IMR-90 (cell line): Measurements from ENCODE around the gene IL20RA. TPM values are rescaled to one million over a fixed set of nuclear protein-coding genes. Genes with fewer than 3 reads are reported as not detected.

Source experiments
- ATAC-seq: fragments of 200-7000 bp; cut with Tn5 transposase; 2 replicates; pipeline ENCODE4 v1.9.1; 2020; ENCODE audit warnings: low read depth, mild to moderate bottlenecking, moderate library complexity
- BruUV-seq: library from RNA; stranded (reverse); fragments of 400-500 nt; replicated peaks from 2 replicates; lab custom pipeline; 2021; lab: Mats Ljungman, UMichigan
- CTCF ChIA-PET: fragments of 300-600 bp; formaldehyde crosslinking; extraction: SDS; loops from one replicate; lab custom pipeline; 2021; ENCODE audit warnings: antibody characterized with exemption; lab: Yijun Ruan, JAX
- POLR2A ChIA-PET: fragments of 300-600 bp; sonication (Branson Sonifier 250); formaldehyde crosslinking; loops from one replicate; lab custom pipeline; 2022; ENCODE audit warnings: antibody characterized with exemption; ENCODE audit not compliant: unreplicated experiment; lab: Charles Lee
- DNase-seq: peaks from one replicate; pipeline ENCODE4 v3.0.0; 2013
- H2AFZ ChIP-seq: replicated peaks from 2 replicates; pipeline ENCODE3; 2013; ENCODE audit warnings: low read length, mild to moderate bottlenecking; ENCODE audit not compliant: poor library complexity
- H2AK5ac ChIP-seq: 2 replicates; pipeline ENCODE4 v1.6.1; 2013; ENCODE audit warnings: low read depth, low read length, inconsistent platforms
- H2AK9ac ChIP-seq: replicated peaks from 2 replicates; pipeline ENCODE3; 2013; ENCODE audit warnings: mild to moderate bottlenecking, low read depth, low read length, moderate library complexity; ENCODE audit not compliant: poor library complexity
- H2BK120ac ChIP-seq: 2 replicates; pipeline ENCODE4 v1.6.1; 2013; ENCODE audit warnings: low read depth, low read length, inconsistent platforms
- H2BK15ac ChIP-seq: 3 replicates; pipeline ENCODE4 v1.6.1; 2013; ENCODE audit warnings: low read depth, low read length, inconsistent platforms
- H2BK20ac ChIP-seq: 2 replicates; pipeline ENCODE4 v1.6.1; 2013; ENCODE audit warnings: low read depth, mild to moderate bottlenecking, inconsistent platforms, low read length, moderate library complexity
- H2BK5ac ChIP-seq: 2 replicates; pipeline ENCODE4 v1.6.1; 2013; ENCODE audit warnings: mild to moderate bottlenecking, low read depth, low read length, inconsistent platforms; ENCODE audit not compliant: poor library complexity, severe bottlenecking
- H3K14ac ChIP-seq: replicated peaks from 2 replicates; pipeline ENCODE4 v1.6.1; 2013; ENCODE audit warnings: low read depth, low read length, inconsistent platforms
- H3K18ac ChIP-seq: 2 replicates; pipeline ENCODE4 v1.6.1; 2013; ENCODE audit warnings: low read depth, low read length, control low read depth
- H3K23ac ChIP-seq: 2 replicates; pipeline ENCODE4 v1.6.1; 2013; ENCODE audit warnings: low read depth, low read length, inconsistent platforms
- H3K27ac ChIP-seq: 2 replicates; pipeline ENCODE4 v1.5.1; 2013; ENCODE audit warnings: mild to moderate bottlenecking, control low read depth, low read length; ENCODE audit not compliant: insufficient read depth
- H3K27me3 ChIP-seq: 2 replicates; pipeline ENCODE4 v1.6.1; 2013; ENCODE audit warnings: low read length; ENCODE audit not compliant: control insufficient read depth, insufficient read depth
- H3K36me3 ChIP-seq: 2 replicates; pipeline ENCODE4 v1.6.1; 2013; ENCODE audit warnings: low read length, mixed read lengths; ENCODE audit not compliant: control insufficient read depth, insufficient read depth
- H3K4ac ChIP-seq: 2 replicates; pipeline ENCODE4 v1.6.1; 2013; ENCODE audit warnings: low read depth, low read length, inconsistent platforms
- H3K4me1 ChIP-seq: 2 replicates; pipeline ENCODE4 v1.6.1; 2013; ENCODE audit warnings: low read length, mixed read lengths; ENCODE audit not compliant: control insufficient read depth, insufficient read depth
- H3K4me2 ChIP-seq: 2 replicates; pipeline ENCODE4 v1.6.1; 2013; ENCODE audit warnings: low read depth, mild to moderate bottlenecking, control low read depth, low read length, moderate library complexity
- H3K4me3 ChIP-seq: 2 replicates; pipeline ENCODE4 v1.5.1; 2013; ENCODE audit warnings: low read depth, mild to moderate bottlenecking, control low read depth, low read length, moderate library complexity; ENCODE audit not compliant: insufficient read depth
- H3K56ac ChIP-seq: 2 replicates; pipeline ENCODE4 v1.6.1; 2013; ENCODE audit warnings: low read length, inconsistent platforms; ENCODE audit not compliant: insufficient read depth; ENCODE audit errors: extremely low read depth
- H3K79me1 ChIP-seq, 2 experiments: 2 replicates each; pipeline ENCODE4 v1.6.1; 2013; ENCODE audit warnings: low read length in 2 of 2, inconsistent platforms in 1 of 2, low read depth in 1 of 2
- H3K9ac ChIP-seq: 2 replicates; pipeline ENCODE4 v1.6.1; 2013; ENCODE audit warnings: low read depth, low read length, control low read depth
- H3K9me1 ChIP-seq: 2 replicates; pipeline ENCODE4 v1.6.1; 2013; ENCODE audit warnings: low read length, inconsistent platforms; ENCODE audit not compliant: insufficient read depth
- H3K9me3 ChIP-seq: 2 replicates; pipeline ENCODE4 v1.6.1; 2013; ENCODE audit warnings: low read length; ENCODE audit not compliant: control insufficient read depth, insufficient read depth
- H4K20me1 ChIP-seq: 2 replicates; pipeline ENCODE4 v1.6.1; 2013; ENCODE audit warnings: low read length, inconsistent platforms; ENCODE audit not compliant: insufficient read depth
- H4K5ac ChIP-seq: 2 replicates; pipeline ENCODE4 v1.6.1; 2013; ENCODE audit warnings: mild to moderate bottlenecking, low read depth, low read length, control low read depth
- H4K8ac ChIP-seq, 2 experiments: 2 replicates each; pipeline ENCODE4 v1.6.1; 2013; ENCODE audit warnings: low read depth in 2 of 2, low read length in 2 of 2, control low read depth in 1 of 2, inconsistent platforms in 1 of 2
- H4K91ac ChIP-seq: 2 replicates; pipeline ENCODE4 v1.6.1; 2013; ENCODE audit warnings: low read depth, low read length, inconsistent platforms; ENCODE audit not compliant: insufficient read depth
- CEBPB ChIP-seq: IDR thresholded peaks from 2 replicates; pipeline ENCODE4 v1.6.1; 2012; ENCODE audit warnings: low read depth, low read length, improper control_type of control experiment
- CHD1 ChIP-seq: IDR thresholded peaks from 2 replicates; pipeline ENCODE4 v1.6.1; 2012; ENCODE audit warnings: low read depth, low read length, improper control_type of control experiment
- CTCF ChIP-seq: conservative IDR thresholded peaks from 2 replicates; pipeline ENCODE4 v1.5.1; 2012; ENCODE audit warnings: mild to moderate bottlenecking, low read depth, low read length, improper control_type of control experiment
- RCOR1 ChIP-seq: IDR thresholded peaks from 2 replicates; pipeline ENCODE4 v1.6.1; 2012; ENCODE audit warnings: mild to moderate bottlenecking, low read length, improper control_type of control experiment; ENCODE audit not compliant: insufficient replicate concordance
- RFX5 ChIP-seq: IDR thresholded peaks from 2 replicates; pipeline ENCODE4 v1.8.0; 2012; ENCODE audit warnings: low read depth, mild to moderate bottlenecking, low read length, moderate library complexity
- WGBS, 2 experiments: methylation state at CpG; one replicate each; pipeline versions ENCODE4 v1.1.5 to v1.1.7; 2013; ENCODE audit warnings: missing lambda C conversion rate in 2 of 2; ENCODE audit not compliant: insufficient read length in 1 of 2; ENCODE audit errors: extremely low coverage in 2 of 2; 5-methylcytosine and 5-hydroxymethylcytosine counted together
- dilution Hi-C: fragments of 300-500 bp; cut with HindIII; formaldehyde crosslinking; loops from one replicate; pipeline ENCODE4 v1.14.3; 2018; ENCODE audit warnings: low sequenced_read_pairs; ENCODE audit not compliant: unreplicated experiment
- in situ Hi-C: fragments of 300-500 bp; cut with MboI; formaldehyde crosslinking; loops from 3 replicates; pipeline ENCODE4 v1.14.3; 2019; ENCODE audit warnings: low sequenced_read_pairs, inconsistent platforms, mixed read lengths
- intact Hi-C: fragments of 100-400 bp; cut with micrococcal nuclease; formaldehyde crosslinking; loops from 2 replicates; pipeline ENCODE4 v1.10.0; 2022
- polyA plus RNA-seq, 3 experiments: library from polyadenylated mRNA; depleted of rRNA; stranded (reverse); fragments of >200 nt; gene quantifications; 2 replicates each; pipeline ENCODE4 v1.2.3, GENCODE V29; 2012; ENCODE audit warnings: low replicate concordance in 1 of 3
- total RNA-seq: library from RNA; depleted of rRNA; stranded (reverse); fragments of >200 nt; gene quantifications from 2 replicates; pipeline ENCODE4 v1.2.3, GENCODE V29; 2012

IL20RA gene
- total and polyA plus RNA-seq, 2 of the 4 experiments (the other 2 are of a cell fraction) = 0.02 TPM; not detected in 1

DNA sequence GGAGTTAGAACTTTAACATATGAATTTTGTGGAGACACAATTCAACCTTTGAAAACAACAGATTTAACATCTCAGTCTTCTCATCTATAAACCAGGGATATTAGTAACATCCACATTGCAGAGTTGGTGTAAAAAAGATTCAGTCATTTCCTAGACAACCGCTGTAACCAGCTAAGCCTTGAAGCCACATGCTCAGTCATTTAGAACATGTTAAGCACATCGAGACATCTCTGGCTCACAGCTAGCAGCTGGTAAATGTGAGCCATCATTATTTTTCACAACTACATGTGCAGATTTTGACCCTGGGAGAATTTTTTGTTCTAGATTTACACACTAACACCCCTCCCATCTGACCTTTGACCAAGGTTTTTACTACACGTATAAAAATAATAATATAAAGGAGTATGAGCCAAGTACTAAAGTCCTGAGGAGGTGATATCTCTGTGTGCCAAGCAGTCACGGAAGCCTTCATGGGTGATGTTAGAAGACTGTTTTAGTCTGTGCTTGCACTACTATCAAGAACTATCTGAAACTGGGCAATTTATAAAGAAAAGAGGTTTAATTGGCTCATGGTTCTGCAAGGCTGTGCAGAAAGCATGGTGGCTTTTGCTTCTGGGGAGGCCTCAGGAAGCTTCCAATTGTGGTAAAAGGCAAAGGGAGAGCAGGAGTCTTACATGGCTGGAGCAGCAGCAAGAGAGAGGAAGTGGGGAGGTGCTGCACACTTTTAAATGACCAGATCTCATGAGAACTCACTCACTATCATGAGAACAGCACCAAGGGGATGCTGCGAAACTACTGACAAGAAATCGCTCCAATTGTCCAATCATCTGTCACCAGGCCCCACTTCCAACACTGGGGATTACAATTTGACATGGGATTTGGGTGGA lies 48.7 kb upstream of the IL20RA start (continued):
- no peak for TF ChIP-seq RFX5
- TF ChIP-seq CEBPB = no peak

GRCh38 chr6:137092018-137092417 lies 47.3 kb upstream of the IL20RA start:
- intact Hi-C loops = loop anchor here (5.0 kb wide), 1 partner anchor 180 kb away; no protein-coding TSS in a partner anchor
- Histone ChIP-seq H3K23ac (no peak overlapping the region), H2BK120ac (no peak overlapping the region), H4K5ac (no peak overlapping the region), H3K9ac (no peak overlapping the region), H2AFZ (no peak overlapping the region), H3K18ac (no peak overlapping the region), H3K14ac (no peak overlapping the region), H3K4me1 (no peaks in the 10 kb centered on the region), H2BK20ac (no peak overlapping the region), H3K4me2 (no peak overlapping the region), H3K79me1 (no peaks in the 10 kb centered on the region), H2BK15ac (no peak overlapping the region), H3K56ac (no peak overlapping the region), H3K4me3 (no peak overlapping the region), H3K9me1 (no peaks in the 10 kb centered on the region), H2AK5ac (no peak overlapping the region), H4K20me1 (no peaks in the 10 kb centered on the region), H3K36me3 (no peaks in the 10 kb centered on the region), H3K27ac (no peak overlapping the region), H2BK5ac (no peak overlapping the region), H2AK9ac (no peak overlapping the region), H3K27me3 (peaks cover 16% of the 10 kb centered on the region), H4K91ac (no peak overlapping the region), H4K8ac (no peak overlapping the region), H3K9me3 (no peaks in the 10 kb centered on the region), H3K4ac (no peak overlapping the region)
- ChIA-PET POLR2A (no interaction called here), CTCF (no interaction called here)
- ATAC-seq (no peak), DNase-seq (no peak)
- in situ Hi-C loops = loop anchor here (5.0 kb wide), 2 partner anchors 225 to 550 kb away; no protein-coding TSS in a partner anchor
- WGBS, 2 experiments = no CpG with 5 or more reads among the region's 1 CpG
- TF ChIP-seq CHD1 (no peak), RCOR1 (no peak), CEBPB (peak; percentile 19; the same call in 1 of the 2 replicates), CTCF (no peak)
- BruUV-seq = no TSS peak
- dilution Hi-C loops = no loop called here
